Skin epidermis (tissue), 12 donors: ENCODE data around the gene HEPN1.

Source experiments
- H3K27ac ChIP-seq, 21 experiments: fragments of 200-600 bp; sonication (generic) in 11 of 21; one replicate each; pipeline ENCODE4 v1.5.0; 2020; ENCODE audit warnings: mild to moderate bottlenecking in 3 of 21, inconsistent platforms in 2 of 21, moderate library complexity in 2 of 21
- H3K4me3 ChIP-seq, 7 experiments: fragments of 200-600 bp; sonication (generic) in 2 of 7; one replicate each; pipeline ENCODE4 v1.5.0; 2020; ENCODE audit warnings: inconsistent platforms in 2 of 7, mild to moderate bottlenecking in 2 of 7, moderate library complexity in 1 of 7

HEPN1 gene

GRCh38 chr11:124896821-124897391 lies 22.1 kb upstream of the HEPN1 start:
- Histone ChIP-seq H3K27ac (peak overlapping the region in 18 of 21 experiments; percentile 35 to 85 (median 68)), H3K4me3 (peak overlapping the region; percentile 7 to 26 (median 14))

GRCh38 chr11:124897674-124898262 lies 21.3 kb upstream of the HEPN1 start, which contains the start of gene ROBO4:
TSS of gene ROBO4 (minus strand) at chr11:124897865. CDS start at chr11:124897795, 70 bp downstream.
- peak within 1 kb of the TSS in 20 of 21 experiments; percentile 38 to 85 (median 68) for H3K27ac ChIP-seq
- peak within 1 kb of the TSS; percentile 7 to 26 (median 14) for H3K4me3 ChIP-seq

- H3K27ac ChIP-seq: peak overlapping the region in 20 of 21 experiments; percentile 38 to 85 (median 68)
- H3K4me3 ChIP-seq: no peak overlapping the region
These were observed 20.8 kb upstream of the HEPN1 start for GRCh38 chr11:124898263-124898680.

- H3K27ac ChIP-seq: peak overlapping the region in 20 of 21 experiments; percentile 38 to 85 (median 68)
- no peak overlapping the region for H3K4me3 ChIP-seq
These were observed 20.3 kb upstream of the HEPN1 start for GRCh38 chr11:124898711-124899110.

GRCh38 chr11:124899383-124900145 lies 19.5 kb upstream of the HEPN1 start:
- peak overlapping the region in 20 of 21 experiments; percentile 38 to 85 (median 69) for H3K27ac ChIP-seq

GRCh38 chr11:124900464-124900863 lies 18.6 kb upstream of the HEPN1 start:
- Histone ChIP-seq H3K27ac (peak overlapping the region in 16 of 21 experiments; percentile 18 to 85 (median 58)), H3K4me3 (no peak overlapping the region)

More at GRCh38 chr11:124899383-124900145, 19.5 kb upstream of the HEPN1 start:
- no peak overlapping the region for H3K4me3 ChIP-seq

GRCh38 chr11:124902616-124903015 lies 16.4 kb upstream of the HEPN1 start:
- Histone ChIP-seq H3K4me3 (no peak overlapping the region), H3K27ac (no peak overlapping the region)

- no peak overlapping the region for H3K4me3 ChIP-seq
- H3K27ac ChIP-seq: no peak overlapping the region
These were observed 3.3 kb upstream of the HEPN1 start for GRCh38 chr11:124915541-124916369.

- no peak overlapping the region for H3K4me3 ChIP-seq
- no peak overlapping the region for H3K27ac ChIP-seq
These were observed 2.7 kb upstream of the HEPN1 start for GRCh38 chr11:124916370-124916710.

- no peak overlapping the region for H3K27ac ChIP-seq
- no peak overlapping the region for H3K4me3 ChIP-seq
These were observed 1.9 kb upstream of the HEPN1 start for GRCh38 chr11:124917115-124917637.

GRCh38 chr11:124919898-124920297 lies 848 bp downstream of the HEPN1 start:
- no peak overlapping the region for H3K4me3 ChIP-seq
- H3K27ac ChIP-seq: no peak overlapping the region

- H3K4me3 ChIP-seq: peak overlapping the region in 1 of 7 experiments; percentile 35
These were observed 1.3 kb downstream of the HEPN1 start for GRCh38 chr11:124920356-124920755.

GRCh38 chr11:124920870-124921609 lies 2.0 kb downstream of the HEPN1 start:
- Histone ChIP-seq H3K4me3 (peak overlapping the region; percentile 18 to 46 (median 32)), H3K27ac (peak overlapping the region in 11 of 21 experiments; percentile 3 to 73 (median 31))

More at GRCh38 chr11:124920356-124920755, 1.3 kb downstream of the HEPN1 start:
- peak overlapping the region in 1 of 21 experiments; percentile 73 for H3K27ac ChIP-seq

GRCh38 chr11:124922831-124923230 lies 3.8 kb downstream of the HEPN1 start:
- no peak overlapping the region for H3K27ac ChIP-seq

GRCh38 chr11:124923296-124923695 lies 4.2 kb downstream of the HEPN1 start:
- no peak overlapping the region for H3K27ac ChIP-seq
- no peak overlapping the region for H3K4me3 ChIP-seq

More at GRCh38 chr11:124922831-124923230, 3.8 kb downstream of the HEPN1 start:
- no peak overlapping the region for H3K4me3 ChIP-seq

- no peak overlapping the region for H3K27ac ChIP-seq
- no peak overlapping the region for H3K4me3 ChIP-seq
These were observed 10.1 kb downstream of the HEPN1 start for GRCh38 chr11:124928942-124929665.

- H3K4me3 ChIP-seq: no peak overlapping the region
- H3K27ac ChIP-seq: no peak overlapping the region
These were observed 11.7 kb downstream of the HEPN1 start for GRCh38 chr11:124930799-124931198.
